ENCODE measurements around the gene TJP1. TPM values are rescaled to one million over a fixed set of nuclear protein-coding genes. Genes with fewer than 3 reads are reported as not detected.

TJP1 gene
- polyA plus RNA-seq, 1 experiment: 99.6 TPM

DNA sequence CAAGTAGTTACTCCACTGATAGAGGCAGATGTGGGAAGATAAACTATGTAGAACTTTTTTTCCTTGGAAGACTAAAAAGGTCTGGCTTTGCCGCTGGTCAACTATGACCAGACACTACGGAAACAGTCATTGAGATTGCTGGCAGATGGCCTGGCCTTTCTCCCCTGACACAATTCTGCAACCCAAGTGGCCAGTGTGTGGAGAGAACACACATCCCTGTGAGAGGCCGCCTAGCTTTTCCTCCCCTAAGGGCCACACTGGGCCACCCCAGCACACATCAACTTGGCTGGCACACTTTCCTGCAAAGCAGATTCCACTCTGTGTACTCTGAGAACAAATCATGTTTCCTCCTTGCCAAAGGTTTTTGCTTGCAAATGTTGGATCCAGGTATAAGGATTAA is 10.4 kb upstream of the TJP1 start:
- no peak overlapping the region for H3K4me3 ChIP-seq (ENCODE audit: low read depth, low read length)
- DNase-seq (ENCODE audit: low read depth, low spot score): no peak
- H3K27me3 ChIP-seq (ENCODE audit: control insufficient read depth, insufficient read depth, low read length): no peaks in the 10 kb centered on the region
- H3K9me3 ChIP-seq (ENCODE audit: control insufficient read depth, insufficient read depth, low read length): no peaks in the 10 kb centered on the region
- H3K27ac ChIP-seq (ENCODE audit: low read depth, low read length): no peak overlapping the region
- TF ChIP-seq, protein P1, sequence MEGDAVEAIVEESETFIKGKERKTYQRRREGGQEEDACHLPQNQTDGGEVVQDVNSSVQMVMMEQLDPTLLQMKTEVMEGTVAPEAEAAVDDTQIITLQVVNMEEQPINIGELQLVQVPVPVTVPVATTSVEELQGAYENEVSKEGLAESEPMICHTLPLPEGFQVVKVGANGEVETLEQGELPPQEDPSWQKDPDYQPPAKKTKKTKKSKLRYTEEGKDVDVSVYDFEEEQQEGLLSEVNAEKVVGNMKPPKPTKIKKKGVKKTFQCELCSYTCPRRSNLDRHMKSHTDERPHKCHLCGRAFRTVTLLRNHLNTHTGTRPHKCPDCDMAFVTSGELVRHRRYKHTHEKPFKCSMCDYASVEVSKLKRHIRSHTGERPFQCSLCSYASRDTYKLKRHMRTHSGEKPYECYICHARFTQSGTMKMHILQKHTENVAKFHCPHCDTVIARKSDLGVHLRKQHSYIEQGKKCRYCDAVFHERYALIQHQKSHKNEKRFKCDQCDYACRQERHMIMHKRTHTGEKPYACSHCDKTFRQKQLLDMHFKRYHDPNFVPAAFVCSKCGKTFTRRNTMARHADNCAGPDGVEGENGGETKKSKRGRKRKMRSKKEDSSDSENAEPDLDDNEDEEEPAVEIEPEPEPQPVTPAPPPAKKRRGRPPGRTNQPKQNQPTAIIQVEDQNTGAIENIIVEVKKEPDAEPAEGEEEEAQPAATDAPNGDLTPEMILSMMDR (IDR thresholded peaks at IDR 0.05; ENCODE audit: low read depth, low read length): no peak
- POLR2A ChIA-PET: no interaction called here
- CTCF ChIA-PET: interaction anchor here (1.1 to 3.4 kb wide), 2 partner anchors 93 to 243 kb away, joined by 3 to 15 read pairs; no protein-coding TSS in a partner anchor

DNA sequence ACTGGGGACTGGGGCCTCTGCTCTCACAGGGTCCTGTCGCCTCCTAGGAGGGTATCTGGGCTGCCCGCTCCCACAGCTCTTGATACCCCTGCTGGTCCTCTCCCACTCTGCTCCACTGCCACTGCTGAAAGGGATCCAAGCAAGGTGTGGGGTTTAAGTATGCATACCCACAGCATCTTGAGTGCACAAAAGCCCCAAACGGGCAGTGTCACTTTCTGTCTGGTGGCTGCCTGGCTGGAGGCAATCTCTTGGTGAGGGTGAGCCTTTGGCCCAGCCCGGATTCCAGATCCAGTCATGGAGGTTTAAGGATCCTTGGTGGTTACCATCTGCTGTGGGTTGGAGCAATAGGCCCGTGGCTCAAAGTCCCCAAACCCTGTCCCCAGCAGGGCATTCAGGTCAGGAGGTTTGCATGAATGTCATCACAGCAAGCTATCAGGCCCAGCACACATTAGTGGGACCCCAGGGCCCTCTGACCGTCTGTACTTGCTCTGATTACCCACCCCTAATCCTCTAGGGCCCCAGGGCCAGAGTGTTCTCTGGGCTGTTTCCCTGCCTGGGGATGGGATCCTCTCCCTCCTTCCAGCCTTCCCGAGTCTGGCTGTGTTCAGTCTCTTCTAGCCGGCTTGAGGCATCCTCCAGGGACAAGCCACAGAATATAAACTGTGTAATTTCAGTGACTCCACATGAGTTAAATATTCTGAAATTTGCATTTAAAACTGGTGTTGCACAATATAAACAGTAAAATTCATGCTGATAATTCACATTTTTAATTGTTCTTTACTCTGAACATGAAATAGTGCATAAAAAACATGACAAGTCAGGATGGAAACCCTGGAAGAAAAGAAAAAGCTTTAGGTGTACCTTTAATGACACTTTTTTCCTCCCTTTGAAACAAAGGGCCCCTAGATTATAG is 4.9 kb upstream of the TJP1 start:
- no peaks in the 10 kb centered on the region for H3K9me3 ChIP-seq (ENCODE audit: control insufficient read depth, insufficient read depth, low read length)
- H3K27me3 ChIP-seq (ENCODE audit: control insufficient read depth, insufficient read depth, low read length): no peaks in the 10 kb centered on the region
- POLR2A ChIA-PET: no interaction called here
- H3K27ac ChIP-seq (ENCODE audit: low read depth, low read length): no peak overlapping the region
- CTCF ChIA-PET: interaction anchor here (1.0 to 2.6 kb wide), 2 partner anchors 98 to 99 kb away, joined by 3 to 19 read pairs; no protein-coding TSS in a partner anchor
- TF ChIP-seq, protein P1 (IDR thresholded peaks at IDR 0.05; ENCODE audit: low read depth, low read length): no peak
- no peak for DNase-seq (ENCODE audit: low read depth, low spot score)
- no peak overlapping the region for H3K4me3 ChIP-seq (ENCODE audit: low read depth, low read length)

DNA sequence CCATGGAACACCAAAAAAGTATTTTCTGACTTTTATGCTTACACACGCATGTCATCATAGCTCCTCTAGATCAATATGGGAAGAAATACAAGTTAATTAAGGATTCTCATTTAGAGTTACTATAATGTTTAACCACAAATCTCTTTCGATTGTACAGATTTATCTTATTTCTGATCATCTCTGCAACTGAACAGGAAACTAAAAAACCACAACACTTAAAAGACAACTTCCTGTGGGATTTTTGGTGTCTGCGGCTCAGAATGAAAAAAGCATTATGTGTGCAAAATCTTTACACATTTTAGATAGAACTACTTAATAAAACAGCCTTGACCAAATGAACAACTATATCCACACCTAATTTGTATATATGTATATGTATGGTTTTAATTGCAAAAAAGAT is 3.0 kb upstream of the TJP1 start:
- Histone ChIP-seq H3K4me3 (ENCODE audit: low read depth, low read length) (no peak overlapping the region), H3K9me3 (ENCODE audit: control insufficient read depth, insufficient read depth, low read length) (no peaks in the 10 kb centered on the region; the same call in 1 of the 2 replicates), H3K27me3 (ENCODE audit: control insufficient read depth, insufficient read depth, low read length) (no peaks in the 10 kb centered on the region), H3K27ac (ENCODE audit: low read depth, low read length) (no peak overlapping the region)
- TF ChIP-seq, protein P1 (IDR thresholded peaks at IDR 0.05; ENCODE audit: low read depth, low read length): no peak
- POLR2A ChIA-PET: no interaction called here
- no peak for DNase-seq (ENCODE audit: low read depth, low spot score)
- CTCF ChIA-PET: interaction anchor here (2.6 kb wide), 1 partner anchor 101 kb away, joined by 19 read pairs; no protein-coding TSS in a partner anchor

DNA sequence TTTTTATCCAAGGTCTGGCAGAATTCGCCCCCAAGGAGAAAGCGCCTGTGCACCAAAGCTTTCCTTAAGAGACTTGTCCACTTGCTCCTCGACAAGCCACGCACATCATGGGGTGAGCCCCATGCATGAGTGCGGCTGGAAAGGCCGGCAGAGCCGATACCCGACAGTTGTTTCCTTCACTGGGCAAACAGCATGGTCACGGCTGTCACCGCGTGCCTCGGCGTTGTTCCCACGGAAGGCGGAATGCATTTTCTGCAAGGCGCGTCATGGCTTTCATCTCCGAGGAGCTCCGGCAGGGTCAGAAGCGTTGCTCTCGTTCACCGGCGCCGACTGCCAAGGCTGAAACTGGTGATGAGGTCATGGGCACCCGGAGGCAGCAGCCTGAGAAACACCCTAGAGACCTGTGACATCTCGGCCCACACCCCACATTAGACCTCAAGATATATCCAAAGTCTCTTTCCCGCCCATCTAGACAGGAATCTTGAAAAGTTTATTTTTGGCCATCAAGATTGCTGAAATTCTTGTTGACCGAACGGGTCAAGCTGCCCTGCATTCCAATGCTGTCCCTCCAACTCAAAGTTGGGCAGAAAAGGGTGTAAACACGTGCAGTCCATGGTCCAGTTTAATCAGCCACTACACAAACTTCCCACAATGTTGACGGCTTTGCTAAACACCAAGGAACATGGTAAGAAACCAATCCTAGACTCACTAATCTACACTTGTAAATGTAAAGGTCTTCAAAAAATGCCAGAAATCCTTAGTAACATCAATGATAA is 604 bp upstream of the TJP1 start:
- Histone ChIP-seq H3K27me3 (ENCODE audit: control insufficient read depth, insufficient read depth, low read length) (no peaks in the 10 kb centered on the region), H3K9me3 (ENCODE audit: control insufficient read depth, insufficient read depth, low read length) (no peaks in the 10 kb centered on the region; the same call in 1 of the 2 replicates), H3K27ac (ENCODE audit: low read depth, low read length) (peak overlapping the region; percentile 86), H3K4me3 (ENCODE audit: low read depth, low read length) (peak overlapping the region; percentile 70)
- TF ChIP-seq, protein P1 (IDR thresholded peaks at IDR 0.05; ENCODE audit: low read depth, low read length): no peak
- ChIA-PET CTCF (interaction anchor here (1.2 kb wide), 1 partner anchor 103 kb away, joined by 5 read pairs; no protein-coding TSS in a partner anchor), POLR2A (interaction anchor here (0.6 to 1.3 kb wide), 4 partner anchors 60 to 252 kb away, joined by 3 to 8 read pairs (median 6); no protein-coding TSS in a partner anchor)
- peak; percentile 48 for DNase-seq (ENCODE audit: low read depth, low spot score)
